Fibroblast of the aortic adventitia (primary cell): ENCODE measurements around the gene BRAT1. TPM values are rescaled to one million over a fixed set of nuclear protein-coding genes. Genes with fewer than 3 reads are reported as not detected.

Experiments
- DNase-seq: peaks from one replicate; pipeline ENCODE4 v3.0.0-alpha.2; 2010; ENCODE audit warnings: low read depth
- H3K4me3 ChIP-seq: 2 replicates; pipeline ENCODE4 v1.5.1; 2011; ENCODE audit warnings: low read depth, mild to moderate bottlenecking, control low read depth, low read length, moderate library complexity
- total RNA-seq: library from RNA; depleted of rRNA; stranded (reverse); fragments of >200 nt; gene quantifications from 2 replicates; pipeline ENCODE4 v1.2.3, GENCODE V29; 2012; ENCODE audit warnings: low replicate concordance
- TF ChIP-seq, protein P1 (sequence below): IDR thresholded peaks from 2 replicates; pipeline ENCODE4 v1.5.1; 2011; ENCODE audit warnings: mild to moderate bottlenecking, low read length, control low read depth, inconsistent platforms; ENCODE audit not compliant: insufficient read depth

Gene BRAT1
- total RNA-seq, 1 donor, result 22.3 TPM

- TF ChIP-seq, protein P1, sequence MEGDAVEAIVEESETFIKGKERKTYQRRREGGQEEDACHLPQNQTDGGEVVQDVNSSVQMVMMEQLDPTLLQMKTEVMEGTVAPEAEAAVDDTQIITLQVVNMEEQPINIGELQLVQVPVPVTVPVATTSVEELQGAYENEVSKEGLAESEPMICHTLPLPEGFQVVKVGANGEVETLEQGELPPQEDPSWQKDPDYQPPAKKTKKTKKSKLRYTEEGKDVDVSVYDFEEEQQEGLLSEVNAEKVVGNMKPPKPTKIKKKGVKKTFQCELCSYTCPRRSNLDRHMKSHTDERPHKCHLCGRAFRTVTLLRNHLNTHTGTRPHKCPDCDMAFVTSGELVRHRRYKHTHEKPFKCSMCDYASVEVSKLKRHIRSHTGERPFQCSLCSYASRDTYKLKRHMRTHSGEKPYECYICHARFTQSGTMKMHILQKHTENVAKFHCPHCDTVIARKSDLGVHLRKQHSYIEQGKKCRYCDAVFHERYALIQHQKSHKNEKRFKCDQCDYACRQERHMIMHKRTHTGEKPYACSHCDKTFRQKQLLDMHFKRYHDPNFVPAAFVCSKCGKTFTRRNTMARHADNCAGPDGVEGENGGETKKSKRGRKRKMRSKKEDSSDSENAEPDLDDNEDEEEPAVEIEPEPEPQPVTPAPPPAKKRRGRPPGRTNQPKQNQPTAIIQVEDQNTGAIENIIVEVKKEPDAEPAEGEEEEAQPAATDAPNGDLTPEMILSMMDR, result no peak
- no peak for DNase-seq
- H3K4me3 ChIP-seq, result no peak overlapping the region
These were observed 8.3 kb downstream of the BRAT1 start for GRCh38 chr7:2546776-2547586.

- TF ChIP-seq, protein P1, result no peak
- no peak overlapping the region for H3K4me3 ChIP-seq
- DNase-seq, result no peak
These were observed 9.4 kb downstream of the BRAT1 start for GRCh38 chr7:2545746-2546425.

GRCh38 chr7:2544541-2545188 is 10.7 kb downstream of the BRAT1 start:
- no peak for DNase-seq
- H3K4me3 ChIP-seq, result no peak overlapping the region
- TF ChIP-seq, protein P1, result no peak

DNA sequence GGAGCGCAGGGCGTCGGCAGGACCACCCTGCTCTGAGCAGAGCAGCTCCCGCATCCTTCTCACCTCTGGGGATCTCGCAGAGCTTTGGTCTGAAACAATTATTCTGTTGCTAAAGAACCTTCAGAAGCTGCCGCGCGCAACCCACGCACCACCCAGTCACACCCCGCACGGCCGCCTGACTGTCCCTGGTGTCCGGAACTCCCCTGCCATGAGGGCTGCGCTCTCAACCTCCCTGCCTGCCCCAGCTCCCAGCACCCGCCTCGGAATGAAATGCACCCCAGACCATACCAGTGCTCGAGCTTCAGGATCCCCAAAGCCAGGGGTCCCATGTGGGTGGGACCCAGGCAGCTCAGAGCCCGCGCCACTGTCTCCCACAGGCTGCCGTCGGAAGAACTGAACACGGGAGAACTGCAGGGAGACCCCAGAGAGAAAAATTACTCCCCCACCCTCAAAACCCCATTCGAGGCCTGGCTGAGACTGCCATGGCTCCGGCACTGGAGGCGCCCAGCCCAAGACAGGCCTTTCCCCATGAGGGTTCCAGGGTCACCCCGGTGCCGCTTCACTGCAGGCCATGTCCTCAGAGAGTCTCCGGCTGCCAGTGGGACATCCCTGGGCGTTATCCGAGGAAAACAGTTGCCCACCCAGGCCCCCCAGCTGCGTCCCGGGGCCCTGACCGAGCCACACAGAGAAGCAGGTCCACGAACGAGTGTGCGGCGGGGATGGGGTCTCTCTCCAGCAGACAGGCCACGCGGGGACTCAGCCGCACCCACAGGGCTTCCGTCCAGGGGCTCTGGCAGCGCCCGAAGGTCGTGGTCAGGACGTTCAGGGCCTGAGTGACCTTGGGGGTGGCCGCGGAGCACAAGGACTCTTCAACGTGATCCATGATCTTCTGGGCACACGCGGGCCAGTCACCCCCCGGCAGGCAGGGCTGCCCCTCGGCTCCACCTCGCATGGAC is 12.1 kb downstream of the BRAT1 start:
- H3K4me3 ChIP-seq, result no peak overlapping the region
- TF ChIP-seq, protein P1, result no peak
- no peak for DNase-seq

GRCh38 chr7:2542011-2542915 is 13.1 kb downstream of the BRAT1 start:
- H3K4me3 ChIP-seq, result no peak overlapping the region
- no peak for DNase-seq
- TF ChIP-seq, protein P1, result no peak
